Activated CD4-positive, CD25-positive, alpha-beta regulatory T cell (primary cell): Measurements from ENCODE around the gene PSKH1.
"Not testable (repeated sequence)": the region's sequence is repeated elsewhere in the genome, so short reads cannot be mapped to it uniquely, and the experiment has no call there.

Source experiments
- DNase-seq, 4 experiments: peaks; one replicate each; lab custom pipeline; 2025; lab: John Stamatoyannopoulos, UW

Gene PSKH1

GRCh38 chr16:67886387-67886786 lies 6.7 kb upstream of the PSKH1 start:
- no peak for DNase-seq

- no peak for DNase-seq
These were observed 4.7 kb upstream of the PSKH1 start for GRCh38 chr16:67888331-67888730.

- no peak for DNase-seq
These were observed 679 bp upstream of the PSKH1 start for GRCh38 chr16:67892375-67892774.

- no peak for DNase-seq
These were observed 817 bp downstream of the PSKH1 start for GRCh38 chr16:67893743-67894399.

- no peak for DNase-seq
These were observed 4.2 kb downstream of the PSKH1 start for GRCh38 chr16:67897231-67897630.

GRCh38 chr16:67901734-67902133 lies 8.7 kb downstream of the PSKH1 start:
- DNase-seq = no peak

- no peak for DNase-seq
These were observed 9.8 kb downstream of the PSKH1 start for GRCh38 chr16:67902831-67903230.

GRCh38 chr16:67907397-67908180 lies 14.5 kb downstream of the PSKH1 start:
- no peak for DNase-seq

- DNase-seq = no peak
These were observed 16.1 kb downstream of the PSKH1 start for GRCh38 chr16:67909056-67909742.

- no peak for DNase-seq
These were observed 17.1 kb downstream of the PSKH1 start for GRCh38 chr16:67910158-67910557.

GRCh38 chr16:67914758-67915495 lies 21.9 kb downstream of the PSKH1 start:
- DNase-seq = no peak

GRCh38 chr16:67915496-67915769 lies 22.4 kb downstream of the PSKH1 start:
- DNase-seq = not testable (repeated sequence)

GRCh38 chr16:67915831-67916723 lies 23.0 kb downstream of the PSKH1 start:
- no peak for DNase-seq

- DNase-seq = no peak
These were observed 24.2 kb downstream of the PSKH1 start for GRCh38 chr16:67917140-67917851.

GRCh38 chr16:67917852-67918236 lies 24.8 kb downstream of the PSKH1 start:
- no peak for DNase-seq

- DNase-seq = no peak
These were observed 26.7 kb downstream of the PSKH1 start for GRCh38 chr16:67919622-67920221.

- DNase-seq = no peak
These were observed 29.2 kb downstream of the PSKH1 start for GRCh38 chr16:67922221-67922620.

- no peak for DNase-seq
These were observed 29.7 kb downstream of the PSKH1 start for GRCh38 chr16:67922740-67923139.

- DNase-seq = no peak
These were observed 30.5 kb downstream of the PSKH1 start for GRCh38 chr16:67923414-67924116.
